Hematopoietic multipotent progenitor cell treated with erythropoietin and hydrocortisone succinate and interleukin-3 and kit ligand, for 17 days (in vitro differentiated cells): ENCODE measurements around the gene RAD9A.

Source experiments
- DNase-seq: peaks from one replicate; pipeline ENCODE4 v3.0.0-alpha.2; 2015; ENCODE audit warnings: low spot score

The RAD9A gene

GRCh38 chr11:67391304-67392182 is at the start of gene RAD9A:
Gene RAD9A, plus strand, starts transcription at chr11:67391986. Its CDS starts 59 bp downstream, at chr11:67392045.
- peak; percentile 96 for DNase-seq

GRCh38 chr11:67344264-67344663 is 47.5 kb upstream of the RAD9A start:
- DNase-seq: no peak

GRCh38 chr11:67345247-67345919 is 46.4 kb upstream of the RAD9A start:
- no peak for DNase-seq

GRCh38 chr11:67345920-67346819 is 45.6 kb upstream of the RAD9A start:
- DNase-seq: peak; percentile 8

- DNase-seq: no peak
Measured at GRCh38 chr11:67347964-67348749, 43.6 kb upstream of the RAD9A start.

- DNase-seq: peak; percentile 5
Measured at GRCh38 chr11:67349036-67349435, 42.8 kb upstream of the RAD9A start.

DNA sequence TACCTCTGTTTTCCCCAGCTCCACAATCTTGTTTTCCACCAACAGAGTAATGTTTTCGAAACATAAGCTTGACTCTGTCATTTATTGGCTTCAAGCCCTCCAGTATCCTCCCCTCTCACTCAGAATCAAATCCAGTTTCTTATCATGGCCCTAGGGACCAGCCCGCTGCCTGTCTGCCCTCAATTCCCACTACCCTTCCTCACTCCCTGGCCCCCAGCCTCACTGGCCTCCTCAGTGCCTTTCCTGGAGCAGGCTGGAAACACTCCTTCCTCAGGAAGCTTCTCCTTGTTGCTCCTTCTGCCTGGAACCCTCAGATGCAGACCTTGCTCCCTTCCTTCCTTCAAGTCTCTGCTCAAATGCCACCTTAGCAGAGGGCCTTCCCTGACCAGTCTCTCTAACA is 42.3 kb upstream of the RAD9A start:
- DNase-seq: no peak

DNA sequence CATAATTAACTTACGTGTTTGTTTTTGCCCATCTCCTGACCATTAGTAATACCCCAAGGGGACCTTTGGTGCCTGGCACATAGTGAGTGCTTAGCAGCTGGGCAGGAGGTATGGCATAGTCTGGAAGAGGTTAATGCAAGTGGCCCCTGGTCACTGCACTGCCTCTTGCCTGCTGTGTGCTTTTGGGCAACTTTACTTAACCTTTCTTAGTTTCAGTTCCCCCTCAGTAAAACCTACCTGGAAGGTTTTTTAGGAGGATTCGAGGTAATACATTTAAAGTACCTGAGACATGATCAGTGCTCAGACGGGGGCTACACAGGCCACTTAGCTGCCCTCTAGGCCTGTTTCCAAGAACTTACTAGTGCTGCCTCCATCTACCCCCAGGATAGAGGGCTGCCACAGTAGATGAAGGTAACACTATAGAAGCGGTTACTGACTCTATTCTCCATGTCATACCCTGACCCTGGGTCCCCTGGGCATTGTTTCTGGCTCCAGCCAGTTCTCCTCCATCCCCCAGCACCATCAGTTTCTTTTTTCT is 41.8 kb upstream of the RAD9A start:
- DNase-seq: no peak

DNA sequence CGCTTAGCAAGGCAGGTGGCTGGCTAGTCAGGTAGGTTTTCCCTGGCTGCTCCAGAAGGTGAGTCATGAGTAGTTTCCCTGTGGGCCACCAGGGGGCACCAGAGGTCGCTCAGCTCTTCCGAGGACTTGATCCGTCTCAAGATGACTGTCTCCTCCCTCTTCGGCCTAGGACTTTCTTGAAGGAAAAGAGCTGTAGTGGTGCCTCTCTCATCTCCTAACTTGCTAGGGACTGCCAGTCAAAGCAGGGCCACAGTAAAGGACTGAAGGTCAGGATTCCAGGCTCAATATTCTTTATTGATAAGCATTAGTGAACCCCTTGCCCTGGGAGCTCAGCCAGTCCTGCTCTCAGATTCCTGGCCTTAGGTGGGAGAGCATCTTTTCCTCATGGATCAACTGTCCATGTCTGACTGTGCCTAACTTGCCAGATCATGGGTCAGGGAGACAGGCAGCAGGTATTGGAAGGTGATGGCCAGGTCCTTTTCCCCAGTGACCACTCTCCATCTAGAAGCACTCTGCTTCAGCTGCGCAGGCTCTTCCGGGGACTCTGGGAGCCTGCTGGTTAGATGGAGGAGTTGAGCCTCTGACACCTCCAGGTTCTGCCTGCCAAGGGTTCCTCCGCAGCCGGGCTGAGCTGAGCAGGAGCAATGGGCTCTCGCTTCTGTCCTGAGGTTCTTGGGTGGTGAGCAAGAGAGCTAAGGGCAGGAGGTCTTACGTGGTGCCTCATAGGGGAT is 40.3 kb upstream of the RAD9A start:
- DNase-seq: peak; percentile 90

- DNase-seq: no peak
Measured at GRCh38 chr11:67352546-67353316, 39.1 kb upstream of the RAD9A start.

DNA sequence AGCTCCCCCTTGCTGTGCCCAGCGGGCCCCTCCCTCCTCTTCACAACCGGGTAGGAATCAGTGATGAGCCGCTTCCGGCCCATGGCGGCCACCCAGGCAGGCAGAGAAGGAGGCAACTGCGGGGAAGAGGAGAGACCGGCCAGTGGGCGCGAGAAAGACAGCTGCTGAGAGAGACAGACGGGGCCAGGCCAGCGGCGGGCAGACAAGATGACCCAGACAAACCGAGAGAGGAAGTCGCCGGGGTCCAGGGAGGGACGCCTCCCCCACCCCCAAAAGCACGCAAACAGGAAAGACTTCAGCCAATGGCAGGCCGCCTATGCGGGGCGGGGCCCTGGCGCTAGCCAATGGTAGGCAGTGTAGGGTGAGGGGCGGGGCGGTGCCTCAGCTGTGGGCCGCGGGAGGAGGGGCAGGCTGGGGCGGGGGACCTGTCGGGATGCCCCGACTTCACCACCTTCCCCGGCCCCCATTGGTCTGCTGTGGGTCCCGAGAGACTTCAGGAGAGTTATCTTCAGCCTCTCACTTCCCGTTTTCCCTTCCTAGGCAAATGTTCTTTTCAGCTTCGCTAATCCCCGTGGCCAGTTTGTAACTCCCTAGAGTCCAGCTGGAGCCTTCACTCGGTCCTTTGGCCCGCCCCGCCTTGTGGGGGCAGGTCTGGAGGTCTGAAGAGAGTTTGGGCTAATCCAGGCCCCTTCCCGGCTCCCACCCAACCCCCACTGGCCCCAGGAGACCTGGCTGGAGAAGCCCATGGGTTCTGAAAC is 38.3 kb upstream of the RAD9A start, which contains the start of gene POLD4:
POLD4 (minus strand) TSS at position 230 of the 758 bp plus-strand sequence; CDS start at position 83, 147 bp downstream.
- DNase-seq: peak; percentile 94

DNA sequence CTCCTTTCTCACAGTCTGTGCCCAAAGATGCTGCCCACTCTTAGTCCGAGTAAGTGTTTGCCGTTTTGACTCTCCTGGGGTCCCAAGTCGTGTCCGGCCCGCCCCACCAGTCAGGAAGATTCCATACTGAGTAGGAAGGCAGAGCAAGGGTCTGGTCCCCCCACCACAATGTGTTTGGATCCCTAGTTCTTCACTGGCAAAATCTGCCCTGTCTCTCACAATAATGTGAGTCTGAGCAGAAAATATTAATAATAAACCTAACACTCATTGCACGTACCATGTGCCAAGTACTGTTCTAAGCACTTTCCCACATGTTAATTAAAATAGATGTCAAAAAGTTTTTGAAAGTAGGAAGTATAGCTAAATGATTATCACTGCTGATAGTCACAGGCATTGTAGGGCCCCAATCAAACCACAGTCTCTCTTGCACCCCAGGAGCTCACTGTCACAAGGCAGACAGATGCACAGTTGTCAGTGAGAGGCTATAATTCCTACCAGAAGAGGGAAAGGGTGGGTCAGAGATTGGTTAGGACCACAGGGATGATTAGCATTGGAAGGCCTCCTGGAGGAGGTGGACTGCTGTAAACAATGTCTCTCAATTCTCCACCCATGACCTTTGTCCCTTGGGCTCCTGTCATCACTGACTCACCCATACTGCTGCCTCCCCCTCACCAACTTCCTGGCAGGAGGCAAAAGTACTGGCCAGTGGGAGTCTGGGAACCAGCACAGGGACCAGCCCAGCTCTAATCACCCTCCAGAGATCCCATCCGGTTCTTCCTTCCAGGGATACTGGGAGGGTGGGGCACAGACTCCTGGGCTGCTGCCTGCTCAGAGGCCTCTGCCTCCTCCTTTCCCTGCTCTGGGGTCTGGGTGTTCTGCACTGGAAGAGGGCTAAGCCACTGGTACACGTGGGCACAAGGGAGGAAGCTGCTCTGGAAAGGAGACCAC is 37.4 kb upstream of the RAD9A start:
- DNase-seq: peak; percentile 17

GRCh38 chr11:67355023-67355793 is 36.6 kb upstream of the RAD9A start:
- no peak for DNase-seq

GRCh38 chr11:67355794-67356386 is 35.9 kb upstream of the RAD9A start:
- DNase-seq: peak; percentile 5

DNA sequence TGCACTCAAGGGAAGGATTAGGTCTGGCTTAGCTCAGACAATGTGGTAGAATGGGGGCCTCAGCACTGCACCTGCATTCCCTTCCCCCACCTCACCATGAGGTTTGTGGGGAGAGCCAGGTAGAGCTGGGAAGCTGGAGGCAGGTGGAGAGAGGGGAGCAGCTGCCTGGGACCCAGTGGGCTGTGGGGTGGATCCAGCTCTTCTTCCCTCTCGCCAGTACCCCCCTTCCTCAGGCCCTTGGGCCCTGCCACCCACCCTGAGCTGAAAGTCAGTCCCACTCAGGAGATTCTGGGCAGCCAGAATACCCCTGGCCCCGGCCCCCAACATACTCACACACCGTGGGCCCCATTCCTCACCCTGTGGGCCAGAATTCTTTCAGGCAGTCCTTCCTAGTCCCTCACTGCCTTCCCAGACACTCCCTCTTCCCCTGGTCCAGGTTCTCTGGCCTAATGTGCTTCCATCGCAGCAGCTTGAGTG is 35.4 kb upstream of the RAD9A start:
- peak; percentile 3 for DNase-seq

DNA sequence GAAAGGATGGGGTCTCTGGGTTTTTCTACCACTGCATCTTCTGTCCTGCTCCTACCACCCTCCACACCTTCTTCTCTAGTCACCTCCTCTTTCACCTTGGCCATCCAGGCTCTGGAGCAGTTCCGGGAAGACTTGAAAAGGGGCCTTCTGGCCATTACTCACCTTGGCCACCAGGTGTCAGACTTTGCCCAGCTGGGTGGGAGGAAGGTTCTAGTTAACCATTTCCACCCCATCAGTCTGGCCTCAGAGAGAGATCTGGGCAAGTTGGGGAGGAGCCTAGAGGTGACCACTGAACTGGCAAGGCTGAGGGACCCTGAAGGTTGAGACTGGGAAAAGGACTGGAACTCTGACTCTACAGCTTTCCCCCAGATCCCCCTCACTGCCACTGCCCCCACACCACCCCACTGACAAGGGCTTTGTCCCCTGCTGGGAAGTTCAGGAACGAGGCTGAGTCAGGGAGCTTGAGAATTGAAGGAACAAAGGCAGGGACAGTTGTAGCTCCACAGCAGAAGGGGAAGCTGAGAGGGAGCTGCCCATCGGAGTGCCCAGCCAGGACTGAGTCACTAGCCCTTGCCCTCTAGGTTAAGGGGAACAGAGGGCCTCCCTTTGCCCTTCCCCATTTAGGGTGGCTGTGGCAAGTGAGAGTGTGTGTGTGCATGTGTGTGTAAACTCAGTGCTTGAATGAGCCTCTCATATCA is 34.8 kb upstream of the RAD9A start:
- peak; percentile 85 for DNase-seq
